Measurements from ENCODE around the gene ANK3. TPM values are rescaled to one million over a fixed set of nuclear protein-coding genes. Genes with fewer than 3 reads are reported as not detected.
"Not testable (repeated sequence)": the region's sequence is repeated elsewhere in the genome, so short reads cannot be mapped to it uniquely, and the experiment has no call there.

Gene ANK3
- polyA plus RNA-seq, 4 donors, result 115 to 159 (median 141) TPM

DNA sequence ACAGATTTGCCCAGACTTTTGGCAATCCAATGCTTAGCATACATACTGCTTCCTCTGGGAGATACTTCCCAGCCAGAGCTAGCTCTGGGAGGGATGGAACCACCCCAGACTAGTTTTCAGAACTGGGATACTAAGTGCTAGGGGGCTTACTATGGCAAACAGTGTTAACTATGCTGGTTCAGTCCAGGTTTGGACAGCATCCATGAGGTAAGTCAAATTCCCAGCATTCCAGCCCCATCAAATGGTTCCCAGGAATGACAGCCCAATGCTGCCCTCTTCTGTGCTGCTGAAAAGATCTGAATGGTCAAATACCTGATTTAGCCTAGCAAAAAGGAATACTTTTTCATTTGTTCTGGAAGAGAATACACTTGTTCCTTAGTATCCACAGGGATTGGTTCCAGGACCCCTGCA, 341.6 kb downstream of the ANK3 start:
- DNase-seq (ENCODE audit: low read depth in 4 of 4, low spot score in 2 of 4), result no peak

DNA sequence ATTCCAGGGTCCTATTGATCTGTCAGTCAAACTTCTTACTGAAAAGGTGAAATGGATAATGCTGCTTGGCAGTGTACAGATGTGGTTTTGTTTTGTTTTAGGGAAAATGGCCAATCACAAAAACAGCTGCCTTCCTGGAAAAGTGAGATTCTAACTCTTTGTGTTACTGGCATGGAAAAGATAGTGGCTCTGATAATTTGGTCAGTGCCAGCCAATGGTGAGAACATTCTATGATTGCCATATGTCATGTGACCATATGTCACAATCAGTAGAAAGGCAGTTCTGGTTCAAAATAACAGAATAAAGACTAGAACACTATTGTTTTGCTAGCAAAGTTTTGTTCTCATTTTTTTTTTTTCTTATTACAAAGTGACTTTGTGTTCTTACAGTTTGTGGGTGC, 344.1 kb downstream of the ANK3 start:
- no peak for DNase-seq (ENCODE audit: low read depth in 4 of 4, low spot score in 2 of 4)

DNA sequence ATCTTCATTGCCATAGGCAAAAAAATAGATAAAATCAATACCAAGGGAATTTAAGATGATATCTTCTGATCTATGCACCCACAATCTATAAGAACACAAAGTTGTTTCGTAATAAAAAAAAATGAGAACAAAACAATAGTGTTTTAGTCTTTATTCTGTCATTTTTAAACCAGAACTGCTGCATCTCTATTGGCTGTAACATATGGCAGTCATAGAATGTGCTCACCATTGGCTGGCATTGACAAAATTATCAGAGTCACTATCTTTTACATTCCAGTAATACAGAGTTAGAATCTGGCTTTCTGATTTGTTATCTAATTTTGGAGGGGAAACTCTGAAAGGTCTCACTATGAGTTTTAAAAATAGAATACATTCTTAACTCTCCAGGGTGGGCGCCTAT, 344.7 kb downstream of the ANK3 start:
- DNase-seq (ENCODE audit: low read depth in 4 of 4, low spot score in 2 of 4), result no peak

DNA sequence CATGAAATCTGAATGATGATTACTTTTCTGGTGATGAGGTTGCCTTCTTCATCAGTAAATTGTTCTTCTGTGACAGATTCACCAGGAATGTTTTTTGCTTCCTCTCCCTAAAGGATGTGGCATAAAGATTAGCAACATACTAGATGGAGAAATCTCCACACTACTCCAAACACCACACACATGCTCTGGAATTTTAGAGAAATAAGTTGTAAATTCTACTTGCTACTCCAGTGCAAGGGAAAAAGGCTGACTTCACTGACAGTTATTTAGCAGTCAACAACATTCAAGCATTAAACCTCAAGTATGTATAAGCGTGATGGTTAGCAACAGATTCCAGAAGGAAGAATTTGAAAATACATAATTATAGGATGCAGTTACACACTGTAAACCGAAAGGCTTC, 345.4 kb downstream of the ANK3 start:
- DNase-seq (ENCODE audit: low read depth in 4 of 4, low spot score in 2 of 4), result no peak

DNA sequence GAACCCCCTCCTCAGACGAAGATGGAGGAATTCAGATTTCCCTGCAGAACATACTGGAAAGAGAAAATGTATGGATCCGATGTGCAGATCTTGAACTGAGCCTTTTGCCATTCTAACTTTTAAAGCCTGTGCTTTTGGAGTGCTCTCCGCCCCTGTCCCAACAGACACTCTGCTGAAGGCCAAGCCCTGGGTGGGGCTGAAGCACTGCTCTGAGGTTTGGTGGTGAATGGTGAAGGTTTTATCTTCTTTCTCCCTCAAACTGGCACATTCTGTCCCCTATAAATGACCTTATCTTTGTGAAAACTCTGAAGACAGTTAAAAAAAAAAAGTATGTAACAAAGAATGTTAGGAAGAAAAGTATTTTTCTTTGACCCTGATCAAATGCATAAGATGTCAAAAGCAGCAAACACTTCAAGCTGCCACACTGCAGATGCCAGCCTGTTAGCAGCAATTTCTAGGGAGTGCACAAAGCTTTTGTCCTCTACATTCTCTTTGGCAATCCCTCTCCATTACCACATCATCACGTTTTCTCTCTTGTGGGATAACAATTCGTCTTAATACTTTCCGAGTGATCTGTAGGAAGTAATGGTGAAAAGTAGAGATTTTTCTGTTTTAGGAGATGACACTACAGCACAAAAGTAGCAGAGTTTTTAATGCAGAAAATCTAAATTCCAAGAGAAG, 346.0 kb downstream of the ANK3 start:
- no peak for DNase-seq (ENCODE audit: low read depth in 4 of 4, low spot score in 2 of 4)

DNA sequence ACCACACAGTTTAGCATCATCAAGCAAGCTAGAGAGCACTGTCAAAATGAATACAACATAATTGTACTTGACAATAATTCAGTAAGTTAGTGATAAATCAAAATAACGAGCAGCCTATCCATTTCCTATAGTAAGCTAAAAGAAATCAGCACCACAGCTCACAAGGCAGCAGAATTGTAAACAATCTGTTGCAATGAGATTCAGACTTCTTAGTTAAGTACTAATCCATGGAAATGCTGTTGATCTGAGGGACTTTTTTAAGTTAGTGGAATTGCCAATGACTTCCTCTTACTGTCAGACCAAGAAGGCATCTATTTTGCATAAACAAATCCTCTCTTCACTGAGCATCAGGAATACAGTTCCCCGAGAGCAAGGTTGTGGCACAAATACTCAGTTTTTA, 346.8 kb downstream of the ANK3 start:
- DNase-seq (ENCODE audit: low read depth in 4 of 4, low spot score in 2 of 4), result no peak

DNA sequence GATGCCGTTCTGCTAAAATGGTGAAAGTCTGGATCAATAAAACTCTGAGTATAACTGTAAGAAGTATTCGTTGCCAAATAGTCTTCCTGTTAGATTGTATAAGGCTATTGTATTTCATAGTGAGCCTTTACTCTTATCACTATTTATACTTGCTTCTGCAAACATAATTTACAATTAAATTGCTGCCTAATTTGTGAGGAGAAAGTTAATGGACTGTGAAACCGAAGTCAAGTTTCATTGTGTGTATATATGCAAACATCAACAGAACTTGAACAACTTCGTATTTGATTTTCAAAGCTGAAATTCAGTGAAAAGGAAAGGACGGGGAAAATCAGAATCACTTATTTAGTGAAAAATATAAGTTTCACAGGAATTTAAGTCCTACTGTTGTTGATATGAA, 347.4 kb downstream of the ANK3 start:
- DNase-seq (ENCODE audit: low read depth in 4 of 4, low spot score in 2 of 4), result no peak

DNA sequence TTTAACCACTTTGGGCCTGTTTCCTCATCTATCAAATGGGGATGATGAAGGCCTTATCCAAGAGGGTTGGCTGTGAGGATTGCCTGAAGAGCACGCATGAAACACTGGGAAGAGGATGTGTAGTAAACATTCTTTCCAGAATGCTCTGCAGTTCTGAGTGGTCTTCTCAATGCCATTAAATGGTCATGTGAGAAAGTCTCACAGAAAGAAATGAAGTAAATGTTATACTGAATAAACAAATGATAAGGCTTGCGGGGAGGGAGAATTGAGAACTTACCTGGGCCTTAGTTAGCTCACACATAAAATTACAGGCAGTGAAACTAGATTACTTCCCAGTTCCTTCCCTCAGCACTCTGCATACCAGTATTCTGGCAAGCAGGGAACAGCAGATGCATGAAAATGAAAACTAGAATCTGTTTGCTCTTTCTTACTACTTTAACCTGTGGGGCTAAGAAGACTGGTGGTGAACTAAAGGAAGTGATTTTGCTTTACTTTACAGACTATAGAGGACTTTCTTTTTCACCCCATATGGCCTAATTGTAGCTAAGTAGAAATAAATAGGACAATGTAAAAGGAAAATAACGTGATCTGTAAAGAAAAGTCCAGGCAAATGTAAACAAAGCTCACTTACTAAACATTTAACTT, 348.1 kb downstream of the ANK3 start:
- no peak for DNase-seq (ENCODE audit: low read depth in 4 of 4, low spot score in 2 of 4)

DNA sequence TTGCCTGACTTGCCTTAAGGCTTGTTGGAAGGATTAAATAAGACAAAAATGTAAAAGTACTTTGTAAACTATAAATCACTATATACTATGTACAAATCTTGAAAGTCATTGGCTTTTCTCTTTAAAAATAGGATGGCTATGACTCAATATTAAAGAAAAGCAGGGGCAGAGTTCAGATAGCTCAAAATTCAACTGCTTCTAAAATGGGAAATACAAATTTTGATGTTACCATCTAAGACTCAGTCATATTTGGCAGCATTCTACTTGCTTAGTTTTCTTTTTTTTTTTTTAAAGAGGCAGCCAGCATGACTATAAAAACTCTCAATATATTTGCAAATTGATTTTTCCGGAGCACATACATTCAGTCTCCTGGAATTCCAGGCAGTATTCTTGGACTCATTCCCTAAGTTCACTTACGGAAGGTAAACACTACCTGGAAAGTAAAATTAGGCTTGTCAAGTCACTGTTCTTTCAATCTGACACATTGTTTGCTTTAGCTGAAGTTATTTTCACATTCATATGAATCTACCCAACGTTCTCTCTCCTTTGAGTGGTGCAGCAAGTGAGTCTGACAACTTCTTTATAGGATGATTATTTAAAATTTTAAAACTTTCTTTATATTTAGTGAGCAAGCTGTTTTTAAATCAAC, 349.5 kb downstream of the ANK3 start:
- DNase-seq (ENCODE audit: low read depth in 4 of 4, low spot score in 2 of 4), result no peak

DNA sequence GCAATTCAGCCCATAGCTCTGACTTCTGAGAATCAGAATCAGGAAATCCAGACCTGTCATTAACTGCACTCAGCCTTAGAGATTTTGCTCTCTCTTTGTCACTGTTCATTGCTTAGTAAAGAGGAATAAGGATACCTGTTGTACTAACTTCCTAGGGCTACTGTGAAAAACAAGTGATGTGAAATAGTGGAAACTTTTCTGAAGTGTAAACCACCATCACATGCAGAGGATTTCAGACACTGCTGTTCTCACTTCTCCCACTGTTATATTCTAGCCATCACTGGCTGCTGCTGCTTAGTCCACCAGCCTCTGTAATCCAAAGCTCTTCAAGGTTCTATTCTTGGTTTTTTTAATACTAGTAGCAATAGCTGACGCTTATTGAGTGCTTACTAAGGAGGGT, 353.7 kb downstream of the ANK3 start:
- no peak for DNase-seq (ENCODE audit: low read depth in 4 of 4, low spot score in 2 of 4)

DNA sequence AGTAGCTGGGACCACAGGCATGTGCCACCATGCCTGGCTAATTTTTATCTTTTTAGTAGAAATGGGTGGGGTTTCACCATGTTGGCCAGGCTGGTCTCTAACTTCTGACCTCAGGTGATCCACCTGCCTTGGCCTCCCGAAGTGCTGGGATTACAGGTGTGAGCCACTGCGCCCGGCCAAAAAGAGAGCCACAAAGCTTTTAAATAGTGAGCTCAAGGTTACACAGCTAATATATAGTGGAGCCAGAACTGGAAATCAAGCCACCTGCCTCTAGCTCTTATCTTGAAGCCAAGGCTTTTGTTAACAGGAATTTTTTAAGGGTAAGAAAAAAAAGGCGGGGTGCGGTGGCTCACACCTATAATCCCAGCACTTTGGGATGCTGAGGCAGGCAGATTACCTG, 354.3 kb downstream of the ANK3 start:
- not testable (repeated sequence) for DNase-seq (ENCODE audit: low read depth in 4 of 4, low spot score in 2 of 4)

DNA sequence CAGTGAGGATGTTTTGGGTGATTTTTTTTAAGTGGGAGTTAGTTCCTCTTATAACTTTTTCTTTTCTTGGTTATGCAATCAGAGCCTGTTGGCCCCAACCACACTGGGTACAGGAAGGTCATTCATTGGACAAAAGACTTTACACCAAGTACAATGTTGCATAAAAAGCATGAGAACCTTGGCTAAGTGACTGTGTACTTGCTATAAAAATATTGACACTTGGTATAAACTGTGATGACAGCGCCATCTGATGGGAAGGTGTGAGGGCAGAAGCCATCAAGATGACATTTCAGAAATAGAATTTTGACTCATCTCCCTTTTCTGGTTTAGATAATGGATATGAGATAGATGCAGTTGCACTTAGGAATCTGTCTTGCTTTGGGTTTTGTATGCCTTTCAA, 357.0 kb downstream of the ANK3 start:
- no peak for DNase-seq (ENCODE audit: low read depth in 4 of 4, low spot score in 2 of 4)

DNA sequence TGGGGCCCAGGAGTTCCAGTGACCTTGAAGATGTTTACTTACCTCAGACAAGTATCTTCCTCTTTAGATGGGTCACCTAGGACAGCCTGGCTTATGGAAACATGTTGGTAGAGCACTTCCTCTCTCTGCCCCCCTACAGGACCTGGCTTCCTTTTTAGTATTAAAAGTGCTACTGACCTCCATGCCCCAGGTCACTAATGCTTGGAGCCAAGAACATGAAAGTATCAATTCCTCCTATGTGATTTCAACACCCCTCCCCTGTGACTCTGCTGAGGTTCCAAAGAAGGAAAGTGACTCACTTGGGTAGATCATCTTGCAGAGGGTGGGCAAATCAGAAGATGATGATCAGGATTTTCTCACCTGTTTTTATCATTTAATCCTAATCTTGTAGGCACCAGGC, 358.0 kb downstream of the ANK3 start:
- DNase-seq (ENCODE audit: low read depth in 4 of 4, low spot score in 2 of 4), result no peak

DNA sequence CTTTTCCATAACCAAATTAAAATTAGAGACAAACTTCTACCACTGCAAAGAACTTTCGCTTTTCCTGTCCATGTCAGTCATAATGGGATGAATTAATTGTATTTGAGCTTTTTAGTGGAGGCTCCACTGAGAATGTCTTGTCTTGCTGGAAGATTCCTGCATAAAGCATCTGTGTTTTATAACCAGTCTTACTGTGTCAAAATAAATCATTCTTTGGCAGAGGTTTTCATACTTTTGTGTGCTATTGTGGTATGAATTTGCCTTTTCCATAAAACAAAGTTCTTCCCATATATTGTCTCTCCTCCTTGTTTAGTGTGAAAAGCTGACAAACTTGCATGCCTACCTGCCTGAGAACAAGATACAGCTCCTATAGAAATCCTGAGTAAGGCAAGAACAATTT, 358.5 kb downstream of the ANK3 start:
- no peak for DNase-seq (ENCODE audit: low read depth in 4 of 4, low spot score in 2 of 4)

DNA sequence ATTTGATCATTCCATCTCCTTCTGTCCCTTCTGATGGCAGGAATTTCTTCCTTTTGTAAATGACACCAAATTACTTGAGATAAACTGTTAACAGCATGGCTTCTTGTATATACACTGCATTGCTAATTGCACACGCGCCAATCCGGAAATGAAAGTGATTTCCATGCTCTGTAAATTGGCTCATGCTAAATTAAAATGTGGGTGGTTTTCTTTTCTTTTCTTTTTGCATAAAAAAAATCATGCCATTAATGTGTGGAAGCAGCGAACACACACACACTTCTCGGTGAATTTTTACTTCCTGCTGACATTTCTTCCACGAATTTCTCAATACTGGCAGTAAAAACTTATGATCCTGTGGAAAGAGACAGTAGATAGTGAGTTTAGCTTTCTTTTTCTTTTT, 360.2 kb downstream of the ANK3 start:
- DNase-seq (ENCODE audit: low read depth in 4 of 4, low spot score in 2 of 4), result no peak

DNA sequence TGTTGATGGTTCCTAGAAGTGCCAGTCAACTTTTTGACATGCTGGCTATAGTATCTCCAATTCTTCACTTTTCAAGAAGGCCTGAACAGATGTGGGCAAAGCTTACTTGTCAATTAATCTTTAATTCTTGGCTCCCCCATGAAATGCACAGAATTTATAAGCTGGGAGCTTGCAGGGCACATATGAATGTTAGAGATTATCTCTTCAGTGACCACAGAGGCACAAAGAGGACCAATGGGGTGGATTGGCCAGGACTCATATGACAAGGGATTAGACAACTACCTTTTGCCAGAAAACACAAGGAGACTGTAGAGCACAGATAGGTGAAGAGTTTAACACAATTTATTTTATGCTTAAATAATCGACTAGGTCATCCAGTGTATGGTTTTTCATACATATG, 361.6 kb downstream of the ANK3 start:
- no peak for DNase-seq (ENCODE audit: low read depth in 4 of 4, low spot score in 2 of 4)

DNA sequence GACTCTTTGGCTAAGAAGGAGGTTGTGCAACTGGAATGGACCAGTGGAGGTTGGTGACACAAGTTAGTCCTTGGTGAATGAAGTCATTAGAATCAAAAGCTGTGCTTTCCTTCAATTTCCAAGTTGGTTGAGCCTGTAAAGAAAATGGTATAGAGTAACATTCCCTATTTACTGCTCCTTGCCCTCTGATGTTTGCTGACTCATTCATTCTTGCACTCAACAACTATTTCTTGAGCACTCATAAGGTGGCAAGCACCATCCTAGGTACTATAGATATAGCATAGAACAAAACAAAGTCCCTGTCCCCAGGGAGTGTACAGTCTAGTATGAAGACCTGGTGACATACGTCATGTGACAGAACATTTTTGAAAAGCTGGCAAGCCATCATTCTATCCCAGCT, 364.4 kb downstream of the ANK3 start:
- no peak for DNase-seq (ENCODE audit: low read depth in 4 of 4, low spot score in 2 of 4)

DNA sequence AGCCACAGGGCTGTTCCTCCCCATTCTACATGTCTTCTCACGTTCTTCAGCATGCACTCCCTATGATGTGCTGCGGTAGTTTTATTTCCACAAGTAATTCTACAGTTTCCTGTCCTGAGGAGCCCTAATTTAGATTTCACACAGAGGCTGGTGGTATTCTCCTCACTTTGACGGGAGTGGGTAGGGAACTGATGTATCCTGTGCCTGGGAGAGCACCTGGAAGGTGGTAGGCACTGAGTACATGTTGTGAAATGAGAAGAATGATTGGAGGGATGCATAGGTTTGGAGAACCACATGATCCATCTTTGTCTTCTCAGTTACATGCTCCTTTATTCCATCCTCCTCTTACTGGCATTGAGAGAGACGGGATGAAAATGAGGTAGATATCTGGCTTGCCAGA, 365.2 kb downstream of the ANK3 start:
- no peak for DNase-seq (ENCODE audit: low read depth in 4 of 4, low spot score in 2 of 4)

DNA sequence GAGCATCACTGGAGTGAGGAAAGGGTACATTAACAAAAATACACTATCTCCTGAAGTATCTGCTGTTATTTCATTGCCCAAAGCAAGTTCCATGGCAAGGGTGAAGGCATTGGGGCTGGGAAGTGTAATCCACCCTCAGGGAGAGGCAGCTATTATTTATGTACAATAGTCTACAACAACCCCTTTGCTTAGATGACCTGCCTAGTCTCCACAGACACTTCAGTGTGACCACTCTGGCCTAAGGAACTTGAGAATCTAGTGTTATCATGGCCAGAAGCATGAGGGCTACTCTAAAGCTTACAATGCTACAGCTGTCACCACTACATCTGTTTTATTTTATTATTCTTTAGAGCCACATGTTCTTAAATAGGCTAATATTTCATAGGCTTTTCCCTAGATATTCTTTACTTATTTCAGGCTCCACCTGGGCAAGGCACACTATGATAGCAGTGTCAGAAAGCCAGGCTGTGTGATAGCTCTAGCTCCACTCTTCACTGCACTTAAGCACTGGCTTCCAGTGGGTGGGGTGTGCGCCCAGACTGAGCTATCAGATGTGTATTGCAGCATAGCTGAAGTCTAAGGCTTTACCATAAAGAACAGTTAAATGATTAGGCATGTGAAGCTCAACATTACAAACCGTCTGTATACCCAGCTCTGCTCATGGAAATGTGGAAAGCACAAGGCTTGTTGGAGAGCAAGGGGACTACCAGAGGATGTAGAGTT, 366.4 kb downstream of the ANK3 start:
- no peak for DNase-seq (ENCODE audit: low read depth in 4 of 4, low spot score in 2 of 4)

DNA sequence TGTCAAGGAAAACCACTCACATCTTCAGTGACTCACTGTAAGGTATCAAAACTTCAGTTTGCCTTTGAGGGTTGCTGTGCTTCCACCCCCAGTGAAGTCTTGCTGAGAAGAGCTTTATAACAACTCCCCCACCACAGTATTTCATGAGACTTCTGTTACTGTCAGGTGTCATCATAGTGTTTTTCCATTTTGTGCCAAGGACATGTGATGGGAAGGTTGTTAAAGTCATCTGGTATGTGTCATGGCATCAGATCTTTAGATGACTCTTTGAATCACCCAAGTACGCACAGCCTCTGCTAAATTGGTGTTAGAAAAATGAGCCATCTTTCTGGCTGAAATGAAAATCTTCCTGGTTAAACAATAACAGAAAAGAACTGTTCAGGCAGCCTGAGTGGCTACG, 368.3 kb downstream of the ANK3 start:
- no peak for DNase-seq (ENCODE audit: low read depth in 4 of 4, low spot score in 2 of 4)

DNA sequence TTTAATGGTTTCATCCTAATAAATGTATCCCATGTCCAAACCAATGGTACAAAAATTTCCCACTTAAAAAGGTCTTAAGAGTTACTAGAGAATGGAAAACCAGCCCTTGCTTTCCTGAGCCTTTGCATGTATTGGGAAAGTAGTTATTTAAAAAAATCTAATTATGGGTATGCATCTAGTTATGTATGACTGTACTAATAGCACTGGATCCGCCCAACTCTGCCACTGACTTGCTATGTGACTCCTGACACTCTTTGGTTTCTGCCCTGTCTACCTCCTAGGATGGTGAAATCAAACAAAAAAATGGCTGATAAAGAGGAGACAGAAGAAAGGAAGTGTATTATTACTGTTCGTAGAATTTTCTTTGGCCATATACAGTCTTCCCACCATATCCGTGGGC, 372.9 kb downstream of the ANK3 start:
- DNase-seq (ENCODE audit: low read depth in 4 of 4, low spot score in 2 of 4), result no peak

Data from left renal cortex interstitium (tissue), 4 donors.